Stomach (tissue), 4 donors: Measurements from ENCODE around the gene TNNC2.

ENCODE experiments used
- EP300 ChIP-seq: sonication (generic); formaldehyde crosslinking; IDR thresholded peaks from one replicate; pipeline ENCODE4 v1.6.1; 2017; ENCODE audit warnings: antibody characterized with exemption
- POLR2A ChIP-seq, 4 donors: fragments of 450-650 bp; IDR thresholded peaks; one replicate each; pipeline ENCODE4 v1.6.1; 2016; ENCODE audit warnings: antibody characterized with exemption in 4 of 4, control low read depth in 2 of 4, mild to moderate bottlenecking in 1 of 4, moderate library complexity in 1 of 4
- POLR2AphosphoS5 ChIP-seq, 3 donors: sonication (generic); formaldehyde crosslinking; IDR thresholded peaks; one replicate each; pipeline ENCODE4 v1.6.1; 2016; ENCODE audit warnings: antibody characterized with exemption in 3 of 3
- TF ChIP-seq, protein P1 (sequence below), 7 experiments: fragments of 450-650 bp in 4 of 7; fragments of 200-600 bp in 3 of 7; sonication (generic) in 3 of 7; IDR thresholded peaks; one replicate each; pipeline ENCODE4 v1.5.1; 2016 to 2019; ENCODE audit warnings: antibody characterized with exemption in 7 of 7, control low read depth in 2 of 7, mild to moderate bottlenecking in 1 of 7

GRCh38 chr20:45827030-45827652 is at the start of gene TNNC2:
- TF ChIP-seq, protein P1, sequence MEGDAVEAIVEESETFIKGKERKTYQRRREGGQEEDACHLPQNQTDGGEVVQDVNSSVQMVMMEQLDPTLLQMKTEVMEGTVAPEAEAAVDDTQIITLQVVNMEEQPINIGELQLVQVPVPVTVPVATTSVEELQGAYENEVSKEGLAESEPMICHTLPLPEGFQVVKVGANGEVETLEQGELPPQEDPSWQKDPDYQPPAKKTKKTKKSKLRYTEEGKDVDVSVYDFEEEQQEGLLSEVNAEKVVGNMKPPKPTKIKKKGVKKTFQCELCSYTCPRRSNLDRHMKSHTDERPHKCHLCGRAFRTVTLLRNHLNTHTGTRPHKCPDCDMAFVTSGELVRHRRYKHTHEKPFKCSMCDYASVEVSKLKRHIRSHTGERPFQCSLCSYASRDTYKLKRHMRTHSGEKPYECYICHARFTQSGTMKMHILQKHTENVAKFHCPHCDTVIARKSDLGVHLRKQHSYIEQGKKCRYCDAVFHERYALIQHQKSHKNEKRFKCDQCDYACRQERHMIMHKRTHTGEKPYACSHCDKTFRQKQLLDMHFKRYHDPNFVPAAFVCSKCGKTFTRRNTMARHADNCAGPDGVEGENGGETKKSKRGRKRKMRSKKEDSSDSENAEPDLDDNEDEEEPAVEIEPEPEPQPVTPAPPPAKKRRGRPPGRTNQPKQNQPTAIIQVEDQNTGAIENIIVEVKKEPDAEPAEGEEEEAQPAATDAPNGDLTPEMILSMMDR (IDR thresholded peaks at IDR 0.05): no peak
- no peak for TF ChIP-seq POLR2AphosphoS5 (IDR thresholded peaks at IDR 0.05)
- TF ChIP-seq EP300: no peak
- TF ChIP-seq POLR2A (IDR thresholded peaks at IDR 0.05): no peak
